Stimulated activated CD8-positive, alpha-beta memory T cell treated with anti-CD3 and anti-CD28 coated beads, Interleukin-7, amount 100 ng/mL, for 24 hours (primary cell): ENCODE results near the gene GABRB2.

Experiments
- DNase-seq: peaks from one replicate; pipeline ENCODE4 v3.0.0-alpha.2; 2020; ENCODE audit warnings: low read depth

GABRB2 gene

GRCh38 chr5:161387121-161387520 lies 159.4 kb downstream of the GABRB2 start:
- DNase-seq: no peak

- DNase-seq: no peak
Observed at GRCh38 chr5:161385027-161385426, 161.5 kb downstream of the GABRB2 start.

- DNase-seq: no peak
Observed at GRCh38 chr5:161382685-161383084, 163.8 kb downstream of the GABRB2 start.

GRCh38 chr5:161380486-161380885 lies 166.0 kb downstream of the GABRB2 start:
- DNase-seq: no peak

- DNase-seq: no peak
Observed at GRCh38 chr5:161378701-161379100, 167.8 kb downstream of the GABRB2 start.

- DNase-seq: no peak
Observed at GRCh38 chr5:161376034-161376433, 170.5 kb downstream of the GABRB2 start.

GRCh38 chr5:161373345-161373707 lies 173.2 kb downstream of the GABRB2 start:
- DNase-seq: no peak

- DNase-seq: no peak
Observed at GRCh38 chr5:161372682-161373344, 173.7 kb downstream of the GABRB2 start.

GRCh38 chr5:161369022-161369421 lies 177.5 kb downstream of the GABRB2 start:
- no peak for DNase-seq

- DNase-seq: no peak
Observed at GRCh38 chr5:161358446-161358845, 188.1 kb downstream of the GABRB2 start.

GRCh38 chr5:161344234-161344633 lies 202.3 kb downstream of the GABRB2 start:
- no peak for DNase-seq

GRCh38 chr5:161342886-161343285 lies 203.6 kb downstream of the GABRB2 start:
- DNase-seq: no peak

- no peak for DNase-seq
Observed at GRCh38 chr5:161340012-161340411, 206.5 kb downstream of the GABRB2 start.

- no peak for DNase-seq
Observed at GRCh38 chr5:161333194-161333880, 213.2 kb downstream of the GABRB2 start.

- no peak for DNase-seq
Observed at GRCh38 chr5:161332343-161332742, 214.2 kb downstream of the GABRB2 start.

GRCh38 chr5:161314033-161314432 lies 232.5 kb downstream of the GABRB2 start:
- DNase-seq: no peak

- no peak for DNase-seq
Observed at GRCh38 chr5:161312882-161313281, 233.6 kb downstream of the GABRB2 start.

GRCh38 chr5:161311965-161312364 lies 234.6 kb downstream of the GABRB2 start:
- DNase-seq: no peak

- no peak for DNase-seq
Observed at GRCh38 chr5:161311146-161311708, 235.3 kb downstream of the GABRB2 start.

GRCh38 chr5:161306351-161306995 lies 240.1 kb downstream of the GABRB2 start:
- DNase-seq: no peak

- DNase-seq: no peak
Observed at GRCh38 chr5:161305601-161306000, 240.9 kb downstream of the GABRB2 start.

GRCh38 chr5:161302559-161302958 lies 244.0 kb downstream of the GABRB2 start:
- no peak for DNase-seq

- no peak for DNase-seq
Observed at GRCh38 chr5:161301586-161301985, 244.9 kb downstream of the GABRB2 start.
